Measurements from ENCODE around the gene OXNAD1.

Gene OXNAD1

GRCh38 chr3:16347548-16347947 lies 82.5 kb downstream of the OXNAD1 start:
- DNase-seq, result no peak
- no peak for TF ChIP-seq GATA1 (IDR thresholded peaks at IDR 0.05; ENCODE audit: low read depth, low read length)
- TF ChIP-seq POLR2A (IDR thresholded peaks at IDR 0.05; ENCODE audit: low read length), result no peak

DNA sequence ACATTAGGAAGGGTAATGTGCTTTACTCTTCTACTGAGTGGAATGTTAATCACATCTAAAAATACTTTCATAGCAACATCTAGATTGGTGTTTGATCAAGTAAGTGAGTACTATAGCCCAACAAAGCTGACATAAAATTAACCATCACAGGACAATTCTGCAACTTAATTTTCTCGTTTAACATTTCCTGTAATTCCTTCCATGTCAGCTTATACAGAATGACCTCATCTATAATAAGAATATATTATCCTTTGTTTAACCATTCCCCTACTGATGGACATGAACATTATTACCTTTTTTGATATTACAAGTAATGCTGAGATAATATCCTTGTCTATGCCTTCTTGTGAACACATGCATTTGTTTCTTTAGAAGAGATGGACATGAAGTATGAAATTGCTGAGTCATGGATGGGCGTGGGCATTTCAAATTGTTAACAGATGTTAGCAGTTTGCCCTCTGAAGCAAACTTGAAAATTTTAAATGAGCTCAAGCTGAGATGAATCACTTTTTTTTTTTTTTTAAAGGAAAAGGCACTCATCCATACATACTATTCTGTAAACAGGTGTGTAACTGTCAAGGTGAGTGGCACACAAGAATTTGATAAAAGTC lies 85.1 kb downstream of the OXNAD1 start:
- no peak for TF ChIP-seq GATA1 (IDR thresholded peaks at IDR 0.05; ENCODE audit: low read depth, low read length)
- TF ChIP-seq POLR2A (IDR thresholded peaks at IDR 0.05; ENCODE audit: low read length), result no peak
- peak; percentile 79 to 84 for DNase-seq

- TF ChIP-seq GATA1 (IDR thresholded peaks at IDR 0.05; ENCODE audit: low read depth, low read length) (no peak), POLR2A (IDR thresholded peaks at IDR 0.05; ENCODE audit: low read length) (no peak)
- DNase-seq, result no peak
Observed at GRCh38 chr3:16350597-16351318, 85.7 kb downstream of the OXNAD1 start.

DNA sequence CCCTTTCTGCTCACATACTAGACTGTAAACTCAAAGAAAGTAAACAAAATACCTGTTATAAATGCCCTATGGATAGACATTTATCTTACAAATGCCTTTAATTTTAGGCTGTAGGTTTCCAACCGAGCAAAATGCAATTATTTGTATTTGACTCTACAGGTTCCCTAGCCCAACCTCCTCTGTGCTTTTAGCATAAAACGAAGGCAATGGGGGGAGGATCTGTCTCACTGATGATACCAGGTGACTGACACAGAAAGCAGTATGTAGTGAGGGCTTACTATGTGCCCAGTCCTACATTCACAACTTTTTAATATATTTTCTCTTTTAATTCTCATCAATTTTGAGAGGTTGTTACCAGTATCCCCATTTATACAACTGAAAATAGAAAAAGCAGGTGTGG lies 87.4 kb downstream of the OXNAD1 start:
- no peak for DNase-seq
- TF ChIP-seq POLR2A (IDR thresholded peaks at IDR 0.05; ENCODE audit: low read length) (no peak), GATA1 (IDR thresholded peaks at IDR 0.05; ENCODE audit: low read depth, low read length) (no peak)

DNA sequence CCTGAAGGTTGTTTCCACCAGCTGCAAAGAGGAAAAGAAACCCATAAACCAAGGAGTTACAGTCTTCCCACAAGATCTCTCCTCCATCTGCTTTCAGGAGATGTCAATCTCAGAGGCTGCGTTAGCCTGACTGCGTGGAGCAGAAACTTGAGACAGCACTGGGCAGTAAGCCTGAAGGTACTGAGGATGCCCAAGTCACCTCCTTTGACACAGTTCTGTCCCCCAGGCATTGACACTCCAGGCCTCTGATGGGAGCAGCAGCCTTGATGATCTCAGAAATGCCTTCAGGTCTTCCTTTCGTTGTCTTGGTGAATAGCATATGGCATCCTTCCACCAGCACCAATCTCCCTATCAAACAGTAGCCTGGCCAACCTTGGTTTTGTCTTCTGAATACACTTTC lies 89.3 kb downstream of the OXNAD1 start:
- DNase-seq, result no peak
- TF ChIP-seq POLR2A (IDR thresholded peaks at IDR 0.05; ENCODE audit: low read length), result no peak

Measured in erythroblast (primary cell).